Embryonic facial prominence (tissue), 1 donor: ENCODE measurements around the gene GAREM2.

Source experiments
- DNase-seq: peaks from one replicate; pipeline ENCODE4 v3.0.0-alpha.2; 2016; ENCODE audit errors: extremely low spot score

The GAREM2 gene

DNA sequence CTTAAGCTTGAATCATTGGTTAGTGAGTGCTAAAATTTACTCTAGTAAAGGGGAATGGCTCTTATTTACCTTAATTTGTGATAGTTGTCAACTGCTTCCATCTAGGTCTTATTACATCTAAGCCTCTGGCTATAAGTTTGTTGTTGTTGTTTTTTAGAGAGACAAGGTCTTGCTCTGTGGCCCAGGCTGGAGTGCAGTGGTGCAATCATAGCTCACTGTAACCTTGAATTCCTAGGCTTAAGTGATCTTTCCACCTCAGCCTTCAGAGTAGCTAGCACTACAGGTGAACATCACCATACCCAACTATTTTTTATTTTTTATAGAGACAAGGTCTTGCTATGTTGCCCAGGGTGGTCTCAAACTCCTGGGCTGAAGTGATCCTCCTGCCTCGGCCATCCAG lies 65.0 kb downstream of the GAREM2 start:
- DNase-seq, result no peak

DNA sequence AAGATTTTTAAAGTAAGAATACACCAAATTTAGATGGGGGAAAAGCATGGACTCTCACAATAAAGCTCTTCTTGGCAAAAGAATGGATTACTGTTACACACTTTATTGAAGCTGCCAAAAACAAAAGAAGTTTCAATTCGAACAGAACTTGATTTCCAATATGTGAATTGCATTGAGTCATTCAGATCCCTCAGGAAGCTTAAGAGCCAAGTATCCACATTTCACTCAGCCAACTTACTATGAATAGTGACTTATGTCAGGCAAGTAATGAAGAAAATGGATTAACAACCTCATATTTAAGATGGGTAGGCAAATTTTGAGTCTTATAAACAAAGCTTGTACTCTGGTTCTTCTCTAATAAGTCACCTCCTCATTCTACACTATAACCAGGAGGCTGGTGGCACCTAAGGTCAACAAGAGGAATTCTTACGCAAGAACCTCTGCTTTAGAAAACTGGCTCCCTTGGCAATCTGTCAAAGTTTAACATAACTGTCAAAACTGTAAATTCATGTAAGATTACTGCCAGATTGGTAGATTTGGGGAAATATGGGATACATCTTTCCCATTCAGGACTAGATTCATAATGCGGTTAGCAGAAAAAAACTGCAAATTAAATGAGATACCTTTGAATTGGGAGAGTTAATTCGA lies 65.5 kb downstream of the GAREM2 start:
- no peak for DNase-seq
